Muscle of leg (tissue), 11 donors: Measurements from ENCODE around the gene CHAF1A. TPM values are rescaled to one million over a fixed set of nuclear protein-coding genes. Genes with fewer than 3 reads are reported as not detected.

Experiments
- DNase-seq: peaks from one replicate; pipeline ENCODE4 v3.0.0; 2013
- H3K27ac ChIP-seq: one replicate; pipeline ENCODE4 v1.5.1; 2013; ENCODE audit warnings: mild to moderate bottlenecking, low read length, control low read depth
- H3K27me3 ChIP-seq: one replicate; pipeline ENCODE4 v1.6.1; 2013; ENCODE audit warnings: low read length; ENCODE audit not compliant: control insufficient read depth, insufficient read depth
- H3K36me3 ChIP-seq: one replicate; pipeline ENCODE4 v1.6.1; 2013; ENCODE audit warnings: low read length; ENCODE audit not compliant: control insufficient read depth, insufficient read depth
- H3K4me1 ChIP-seq: one replicate; pipeline ENCODE4 v1.6.1; 2013; ENCODE audit warnings: low read length; ENCODE audit not compliant: control insufficient read depth, insufficient read depth
- H3K4me3 ChIP-seq: one replicate; pipeline ENCODE4 v1.5.1; 2013; ENCODE audit warnings: low read length, control low read depth
- H3K9me3 ChIP-seq: replicated peaks from 2 replicates; pipeline ENCODE4 v1.6.1; 2013; ENCODE audit warnings: low read depth, low read length; ENCODE audit not compliant: control insufficient read depth
- WGBS: methylation state at CpG from one replicate; pipeline ENCODE4 v1.1.5; 2013; ENCODE audit warnings: missing lambda C conversion rate; ENCODE audit not compliant: insufficient coverage; 5-methylcytosine and 5-hydroxymethylcytosine counted together
- polyA plus RNA-seq, 8 donors: library from polyadenylated mRNA; unstranded; fragments of 120-200 nt; gene quantifications; one replicate each; pipeline versions ENCODE4 v1.2.1 to v1.2.3, GENCODE V29; 2013; ENCODE audit warnings: inconsistent platforms in 1 of 8, low replicate concordance in 1 of 8; ENCODE audit not compliant: insufficient read length in 8 of 8, insufficient read depth in 1 of 8
- total RNA-seq: library from RNA; stranded (reverse); fragments of 120-200 nt; gene quantifications from one replicate; pipeline ENCODE4 v1.2.4, GENCODE V29; 2013

The CHAF1A gene
- total and polyA plus RNA-seq, 9 donors = 7.6 to 19.3 (median 12.2) TPM

DNA sequence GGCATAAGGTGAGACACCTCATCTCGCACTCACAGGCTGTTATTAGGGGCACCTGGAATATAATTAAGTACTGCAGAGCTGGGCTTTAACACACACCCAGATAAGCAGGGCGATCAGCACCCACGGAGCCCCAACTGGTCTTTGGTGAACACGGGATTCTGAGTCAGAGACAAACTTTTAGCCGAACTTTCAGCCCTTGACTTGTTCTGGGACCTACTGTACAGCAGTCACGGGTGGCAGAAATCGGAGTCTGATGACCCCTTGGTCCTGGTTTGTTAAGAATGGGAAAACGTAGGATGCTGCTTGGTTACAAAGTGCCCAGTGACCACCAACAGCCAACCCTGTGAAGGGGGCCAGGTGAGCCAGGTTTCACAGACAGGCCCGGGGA is 11.1 kb upstream of the CHAF1A start:
- Histone ChIP-seq H3K9me3 (no peaks in the 10 kb centered on the region), H3K27ac (peak overlapping the region; percentile 87), H3K27me3 (no peaks in the 10 kb centered on the region), H3K36me3 (peaks cover 23% of the 10 kb centered on the region), H3K4me3 (no peak overlapping the region), H3K4me1 (peaks cover 79% of the 10 kb centered on the region)
- no peak for DNase-seq
- 47% methylated on average over 7 of the region's 9 CpGs for WGBS

DNA sequence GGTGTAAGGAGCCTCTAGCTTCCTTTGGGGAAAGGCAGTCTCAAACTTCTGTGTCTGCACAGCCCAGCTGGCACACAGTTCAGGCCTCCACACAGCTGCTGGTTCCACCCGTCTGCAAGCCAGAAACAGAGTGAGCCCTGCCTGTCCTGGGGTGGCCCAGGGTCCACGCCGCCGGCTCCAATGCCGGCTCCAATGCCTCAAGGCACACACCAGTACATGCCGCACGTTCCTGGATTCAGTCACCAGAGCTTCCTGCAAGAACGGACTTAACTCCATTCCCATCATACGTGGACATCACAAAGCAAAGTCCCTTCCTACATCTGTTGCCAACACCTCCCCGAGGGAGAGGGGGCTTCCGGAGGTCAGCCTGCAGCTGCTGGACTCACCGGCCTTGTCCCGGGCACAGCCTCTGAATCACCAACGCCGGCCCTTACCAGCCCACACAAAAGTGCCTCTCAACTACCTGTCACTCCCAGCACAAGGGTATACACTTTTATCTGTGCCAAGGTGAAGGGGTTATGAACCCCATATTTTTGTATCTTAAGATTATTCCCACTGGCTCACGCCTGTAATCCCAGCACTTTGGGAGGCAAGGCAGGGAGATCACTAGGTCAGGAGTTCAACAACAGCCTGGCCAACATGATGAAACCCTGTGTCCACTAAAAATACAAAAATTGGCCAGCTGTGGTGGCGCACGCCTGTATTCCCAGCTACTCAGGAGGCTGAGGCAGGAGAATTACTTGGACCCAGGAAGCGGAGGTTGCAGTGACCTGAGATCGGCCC is 10.5 kb upstream of the CHAF1A start:
- Histone ChIP-seq H3K27me3 (no peaks in the 10 kb centered on the region), H3K9me3 (no peaks in the 10 kb centered on the region), H3K27ac (peak overlapping the region; percentile 87), H3K4me1 (peaks cover 82% of the 10 kb centered on the region), H3K4me3 (no peak overlapping the region), H3K36me3 (peaks cover 25% of the 10 kb centered on the region)
- 15% methylated on average over 18 of the region's 20 CpGs for WGBS
- peak; percentile 89 for DNase-seq

DNA sequence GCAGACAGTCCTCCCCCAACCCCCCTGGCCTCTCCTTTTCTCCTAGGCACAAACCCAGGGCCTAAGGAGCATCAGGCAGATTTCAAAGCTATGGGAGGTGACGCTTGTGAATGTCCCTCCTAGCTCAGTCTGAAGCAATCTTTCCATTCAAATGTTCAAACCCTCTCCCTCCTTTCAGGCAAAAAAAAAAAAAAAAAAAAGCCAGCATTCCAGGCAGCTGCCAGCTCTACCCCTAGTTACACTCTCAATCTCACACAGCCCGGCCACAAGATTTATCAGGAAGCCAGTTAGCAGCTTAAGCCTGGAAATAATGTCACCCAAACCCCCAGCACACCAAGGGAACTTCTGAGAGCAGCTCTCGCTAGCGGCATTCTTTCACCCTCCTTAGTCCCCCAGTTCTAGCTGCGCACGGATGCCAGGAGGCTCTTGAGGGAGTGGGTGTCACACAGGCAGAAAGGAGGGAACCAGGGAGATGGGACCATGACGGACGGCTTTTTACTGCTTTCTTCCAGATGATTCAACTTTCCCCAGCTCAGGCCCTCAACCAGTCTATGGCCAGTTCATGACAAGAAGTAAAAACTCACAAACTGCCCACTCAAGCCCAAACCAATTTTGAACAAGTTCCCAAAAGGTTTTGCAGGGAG is 8.4 kb upstream of the CHAF1A start:
- Histone ChIP-seq H3K9me3 (no peaks in the 10 kb centered on the region), H3K27me3 (no peaks in the 10 kb centered on the region), H3K27ac (peak overlapping the region; percentile 74), H3K4me3 (no peak overlapping the region), H3K36me3 (peaks cover 36% of the 10 kb centered on the region), H3K4me1 (peaks cover 74% of the 10 kb centered on the region)
- whole genome bisulfite sequencing = 25% methylated on average over 2 of the region's 8 CpGs
- peak; percentile 61 for DNase-seq

DNA sequence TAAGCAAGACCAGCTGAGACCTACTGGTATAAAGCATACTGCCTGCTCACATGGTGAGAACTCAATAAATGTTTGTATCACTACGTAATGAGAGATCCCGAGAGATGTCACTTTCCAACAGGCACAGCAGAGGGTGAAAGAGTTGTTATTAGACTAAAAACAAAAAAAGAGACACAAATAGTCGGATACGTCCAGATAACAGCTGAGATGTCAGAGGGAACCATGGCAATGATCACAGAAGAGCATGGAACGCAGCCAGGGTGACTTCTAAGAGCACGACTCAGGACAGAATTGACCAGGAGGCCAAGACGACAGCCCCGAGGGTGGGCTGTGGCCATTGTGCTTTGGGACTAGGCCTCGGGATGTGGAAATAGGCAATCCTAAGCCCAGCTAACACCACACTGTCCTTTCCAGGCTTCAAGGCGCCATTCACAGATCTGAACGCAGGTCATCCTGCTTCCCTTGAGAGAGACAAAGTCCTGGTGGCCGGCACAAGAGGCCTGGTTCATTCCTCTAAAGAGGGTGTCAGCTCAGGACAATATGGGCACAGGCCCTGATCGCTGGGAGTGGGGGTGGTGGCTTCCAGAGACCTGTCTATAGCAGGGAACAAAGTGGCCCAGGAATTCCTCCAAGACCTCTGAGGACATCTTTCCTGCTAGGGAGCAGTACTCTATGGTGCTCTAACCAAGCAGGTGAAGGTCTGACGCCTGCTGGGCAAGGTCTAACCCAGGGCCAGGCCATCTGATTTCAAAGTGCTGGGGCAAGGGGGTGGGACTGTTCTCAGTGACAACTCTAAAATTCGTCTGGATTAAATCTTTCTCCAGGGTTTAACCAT is 5.3 kb upstream of the CHAF1A start:
- DNase-seq = no peak
- H3K27me3 ChIP-seq = no peaks in the 10 kb centered on the region
- WGBS = 57% methylated on average over 8 of the region's 15 CpGs
- no peak overlapping the region for H3K4me3 ChIP-seq
- peak overlapping the region; percentile 40 for H3K27ac ChIP-seq
- H3K36me3 ChIP-seq = peaks cover 30% of the 10 kb centered on the region
- H3K9me3 ChIP-seq = no peaks in the 10 kb centered on the region
- H3K4me1 ChIP-seq = peaks cover 57% of the 10 kb centered on the region

DNA sequence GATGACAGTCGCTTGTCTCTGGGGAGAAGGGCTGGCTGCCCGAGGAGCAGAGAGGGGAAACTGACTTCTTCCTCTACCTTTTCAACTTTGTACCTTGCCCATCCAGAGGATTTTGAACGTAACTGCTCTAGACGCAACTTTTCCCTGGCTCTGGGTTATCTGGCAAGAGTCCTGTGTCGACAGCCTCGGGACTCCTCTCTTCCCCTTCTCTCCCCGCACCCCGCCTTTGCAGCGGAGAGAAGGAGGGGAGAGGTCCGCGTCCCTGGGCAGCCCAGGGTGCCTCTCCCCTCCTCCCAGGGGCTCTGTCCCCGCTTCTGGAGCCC is 2.7 kb upstream of the CHAF1A start:
- Histone ChIP-seq H3K27me3 (no peaks in the 10 kb centered on the region), H3K4me1 (peaks cover 41% of the 10 kb centered on the region), H3K36me3 (peaks cover 30% of the 10 kb centered on the region), H3K9me3 (no peaks in the 10 kb centered on the region), H3K4me3 (peak overlapping the region; percentile 83), H3K27ac (peak overlapping the region; percentile 92)
- 0% methylated on average over 1 of the region's 12 CpGs for WGBS
- DNase-seq = peak; percentile 73

DNA sequence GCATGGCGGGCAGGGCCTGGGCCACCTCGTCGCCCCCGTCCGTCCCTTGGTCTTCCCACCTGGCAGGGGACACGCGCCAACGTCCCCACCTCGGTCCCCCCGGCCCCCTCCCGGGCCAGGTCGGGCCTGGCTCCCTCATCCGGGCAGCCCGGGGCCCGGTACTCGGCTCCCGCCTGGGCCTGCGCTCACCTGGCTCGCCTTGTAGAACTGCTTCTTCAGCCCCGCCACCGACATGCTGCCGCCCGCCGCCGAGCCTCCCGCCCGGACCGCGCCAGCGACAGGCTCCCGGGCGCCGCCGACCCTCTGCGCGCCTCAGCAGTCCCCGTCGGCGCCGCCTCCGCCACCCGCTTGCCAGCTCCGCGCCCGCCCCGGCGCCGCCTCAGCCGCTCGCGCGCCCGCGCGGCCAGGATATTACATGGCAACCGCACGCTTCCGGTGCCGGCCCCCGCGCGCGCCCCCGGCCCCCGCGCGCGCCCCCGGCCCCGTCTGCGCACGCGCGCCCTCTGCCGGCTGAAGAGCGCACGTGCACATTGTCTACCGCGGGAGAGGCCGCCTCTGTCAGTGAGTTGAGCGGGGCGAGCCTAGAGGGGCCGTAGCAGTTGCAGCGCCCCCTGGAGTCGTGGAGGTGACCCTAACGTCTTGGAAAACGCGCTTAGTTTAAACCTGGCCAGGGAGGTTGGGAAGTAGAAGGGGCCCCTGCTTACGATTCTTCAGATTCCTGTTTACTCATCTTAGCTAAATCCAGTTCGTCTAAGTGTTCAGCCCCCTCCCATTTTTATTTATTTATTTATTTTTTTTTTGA is 2.1 kb upstream of the CHAF1A start, which contains the start of gene SH3GL1:
TSS of gene SH3GL1 (minus strand) at position 413 of the 802 bp plus-strand sequence. CDS start at position 234, 179 bp downstream.
- no peaks in the 10 kb centered on the region for H3K9me3 ChIP-seq
- H3K4me3 ChIP-seq = peak within 1 kb of the TSS; percentile 83
- H3K36me3 ChIP-seq = peaks cover 25% of the 10 kb centered on the region
- DNase-seq = peak; percentile 97
- WGBS = under 1% methylated on average over 84 of the region's 90 CpGs
- peaks cover 39% of the 10 kb centered on the region for H3K4me1 ChIP-seq
- H3K27ac ChIP-seq = peak within 1 kb of the TSS; percentile 92
- no peaks in the 10 kb centered on the region for H3K27me3 ChIP-seq

DNA sequence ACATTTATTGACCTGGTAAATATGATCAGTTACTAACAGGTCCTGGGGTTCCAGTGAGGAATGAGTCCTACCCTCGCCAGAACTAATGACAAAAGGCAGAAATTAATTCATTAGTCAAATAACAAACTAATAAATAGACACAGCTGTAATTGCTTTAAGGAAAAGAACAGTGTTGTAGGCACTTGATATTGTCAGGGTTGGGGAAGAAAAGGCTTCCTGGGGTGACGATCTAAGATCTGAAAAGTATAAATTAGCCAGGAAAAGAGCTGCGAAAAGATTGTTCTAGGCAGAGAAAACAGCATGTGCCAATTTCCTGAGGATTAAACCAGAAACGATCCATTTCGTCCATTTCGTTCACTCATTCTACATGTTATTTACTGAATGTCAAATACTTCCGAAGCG is 670 bp upstream of the CHAF1A start:
- no peak for DNase-seq
- Histone ChIP-seq H3K4me1 (peaks cover 36% of the 10 kb centered on the region), H3K9me3 (no peaks in the 10 kb centered on the region), H3K4me3 (peak overlapping the region; percentile 31), H3K27ac (peak overlapping the region; percentile 94), H3K27me3 (no peaks in the 10 kb centered on the region), H3K36me3 (peaks cover 19% of the 10 kb centered on the region)
- 0% methylated on average over 1 of the region's 8 CpGs for WGBS

DNA sequence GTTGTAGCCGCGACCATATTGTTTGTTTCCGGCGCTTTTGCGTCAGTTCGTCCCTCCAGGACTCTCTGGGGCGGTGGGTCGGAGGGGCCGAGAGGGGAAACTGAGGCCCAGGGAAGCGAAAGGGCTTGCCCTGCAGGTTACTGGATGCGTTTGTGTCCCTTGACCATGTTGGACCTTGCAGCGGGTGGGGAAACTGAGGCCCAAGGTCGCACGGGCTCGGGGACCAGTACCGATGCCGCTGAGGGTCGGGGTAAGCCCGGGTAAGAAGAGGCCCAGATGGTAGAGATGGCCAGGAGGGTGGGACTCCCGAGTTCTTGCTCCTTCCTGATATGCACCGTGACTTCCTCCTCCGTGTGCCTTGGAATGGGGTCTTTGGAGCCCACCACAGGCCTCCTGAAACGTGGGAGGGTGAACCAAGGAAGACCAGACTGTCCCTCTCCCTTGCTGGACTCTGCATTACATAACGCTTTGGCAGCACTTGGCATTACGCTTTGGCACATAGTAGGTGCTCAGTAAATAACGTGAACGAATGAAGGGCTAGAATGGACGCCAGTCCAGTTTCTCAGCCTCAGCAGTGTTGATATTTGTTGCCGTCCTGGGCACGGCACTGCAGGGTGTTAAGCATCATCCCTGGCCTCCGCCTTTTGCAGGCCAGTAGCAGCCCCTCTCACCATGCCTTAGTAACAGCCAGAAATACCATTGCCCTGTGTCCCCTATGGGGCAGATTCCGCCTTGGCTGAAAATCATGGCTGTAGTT is 743 bp downstream of the CHAF1A start:
- Histone ChIP-seq H3K4me3 (peak overlapping the region; percentile 82), H3K27me3 (no peaks in the 10 kb centered on the region), H3K27ac (peak overlapping the region; percentile 47), H3K36me3 (peaks cover 7% of the 10 kb centered on the region), H3K9me3 (no peaks in the 10 kb centered on the region), H3K4me1 (peaks cover 26% of the 10 kb centered on the region)
- WGBS = 5% methylated on average over 25 of the region's 32 CpGs
- DNase-seq = peak; percentile 47

DNA sequence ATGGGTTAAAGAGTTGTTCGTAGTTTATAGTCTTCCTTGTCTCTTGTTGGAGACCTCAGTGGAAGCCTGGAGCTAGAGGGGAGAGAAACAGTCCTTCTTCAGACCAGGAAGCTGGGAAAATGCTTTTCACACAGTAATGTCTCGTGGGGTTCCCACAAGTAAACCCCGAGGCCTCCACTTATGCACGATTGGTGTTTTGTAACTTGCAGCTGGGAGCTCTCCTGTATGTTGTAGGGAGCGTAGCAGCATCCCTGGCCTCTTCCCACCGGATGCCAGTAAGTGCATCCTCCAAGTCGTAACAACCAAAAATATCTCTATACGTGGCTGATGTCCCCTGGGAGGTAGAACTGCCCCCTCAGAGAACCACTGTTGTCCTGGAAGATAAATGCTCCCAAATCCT is 3.5 kb downstream of the CHAF1A start:
- peaks cover 14% of the 10 kb centered on the region for H3K4me1 ChIP-seq
- no peaks in the 10 kb centered on the region for H3K9me3 ChIP-seq
- WGBS = 83% methylated on average over 1 of the region's 8 CpGs
- no peak overlapping the region for H3K4me3 ChIP-seq
- no peak overlapping the region for H3K27ac ChIP-seq
- peaks cover 14% of the 10 kb centered on the region for H3K36me3 ChIP-seq
- no peaks in the 10 kb centered on the region for H3K27me3 ChIP-seq
- no peak for DNase-seq
